ENCODE measurements around the gene ARHGAP6.

ARHGAP6 gene

GRCh38 chrX:11665168-11666111 lies at the start of gene ARHGAP6:
TSS of gene ARHGAP6 (minus strand) at chrX:11665920. CDS start at chrX:11664828, 1,092 bp downstream.
- no peak for DNase-seq (ENCODE audit: low read depth in 2 of 2)

- DNase-seq (ENCODE audit: low read depth in 2 of 2): no peak
Observed at GRCh38 chrX:11704725-11705495, 39.2 kb upstream of the ARHGAP6 start.

GRCh38 chrX:11703855-11704254 lies 38.1 kb upstream of the ARHGAP6 start:
- no peak for DNase-seq (ENCODE audit: low read depth in 2 of 2)

GRCh38 chrX:11702965-11703631 lies 37.4 kb upstream of the ARHGAP6 start:
- no peak for DNase-seq (ENCODE audit: low read depth in 2 of 2)

- DNase-seq (ENCODE audit: low read depth in 2 of 2): no peak
Observed at GRCh38 chrX:11702420-11702819, 36.7 kb upstream of the ARHGAP6 start.

- no peak for DNase-seq (ENCODE audit: low read depth in 2 of 2)
Observed at GRCh38 chrX:11698702-11699101, 33.0 kb upstream of the ARHGAP6 start.

GRCh38 chrX:11688201-11688600 lies 22.5 kb upstream of the ARHGAP6 start:
- DNase-seq (ENCODE audit: low read depth in 2 of 2): no peak

- DNase-seq (ENCODE audit: low read depth in 2 of 2): no peak
Observed at GRCh38 chrX:11687157-11687556, 21.4 kb upstream of the ARHGAP6 start.

GRCh38 chrX:11683057-11683456 lies 17.3 kb upstream of the ARHGAP6 start:
- DNase-seq (ENCODE audit: low read depth in 2 of 2): no peak

- no peak for DNase-seq (ENCODE audit: low read depth in 2 of 2)
Observed at GRCh38 chrX:11678158-11678557, 12.4 kb upstream of the ARHGAP6 start.

GRCh38 chrX:11672213-11672612 lies 6.5 kb upstream of the ARHGAP6 start:
- DNase-seq (ENCODE audit: low read depth in 2 of 2): no peak

- no peak for DNase-seq (ENCODE audit: low read depth in 2 of 2)
Observed at GRCh38 chrX:11670316-11670715, 4.6 kb upstream of the ARHGAP6 start.

GRCh38 chrX:11666952-11667685 lies 1.4 kb upstream of the ARHGAP6 start:
- DNase-seq (ENCODE audit: low read depth in 2 of 2): no peak

- no peak for DNase-seq (ENCODE audit: low read depth in 2 of 2)
Observed at GRCh38 chrX:11666164-11666563, 444 bp upstream of the ARHGAP6 start.

GRCh38 chrX:11664211-11665167 lies 1.2 kb downstream of the ARHGAP6 start:
- no peak for DNase-seq (ENCODE audit: low read depth in 2 of 2)

- DNase-seq (ENCODE audit: low read depth in 2 of 2): no peak
Observed at GRCh38 chrX:11663875-11664210, 1.9 kb downstream of the ARHGAP6 start.

GRCh38 chrX:11655282-11656015 lies 10.3 kb downstream of the ARHGAP6 start:
- no peak for DNase-seq (ENCODE audit: low read depth in 2 of 2)

- no peak for DNase-seq (ENCODE audit: low read depth in 2 of 2)
Observed at GRCh38 chrX:11648705-11649519, 16.8 kb downstream of the ARHGAP6 start.

- no peak for DNase-seq (ENCODE audit: low read depth in 2 of 2)
Observed at GRCh38 chrX:11647138-11647537, 18.6 kb downstream of the ARHGAP6 start.

Data from stimulated activated CD4-positive, alpha-beta T cell treated with anti-CD3 and anti-CD28 coated beads, Interleukin-1b, Interleukin-23, amount 100 ng/mL, for 4 hours (primary cell).